Effector CD4-positive, alpha-beta T cell (primary cell): Measurements from ENCODE around the gene ZNF662.
"Not testable (repeated sequence)": the region's sequence is repeated elsewhere in the genome, so short reads cannot be mapped to it uniquely, and the experiment has no call there.

Source experiments
- DNase-seq: peaks from one replicate; pipeline ENCODE4 v3.0.0-alpha.2; 2020
- total RNA-seq: gene quantifications from one replicate; lab custom pipeline; 2026; lab: John Stamatoyannopoulos, UW

ZNF662 gene
- 4.5 reads per million, percentile 18 among the genes with 10 or more reads in this experiment for total RNA-seq

DNA sequence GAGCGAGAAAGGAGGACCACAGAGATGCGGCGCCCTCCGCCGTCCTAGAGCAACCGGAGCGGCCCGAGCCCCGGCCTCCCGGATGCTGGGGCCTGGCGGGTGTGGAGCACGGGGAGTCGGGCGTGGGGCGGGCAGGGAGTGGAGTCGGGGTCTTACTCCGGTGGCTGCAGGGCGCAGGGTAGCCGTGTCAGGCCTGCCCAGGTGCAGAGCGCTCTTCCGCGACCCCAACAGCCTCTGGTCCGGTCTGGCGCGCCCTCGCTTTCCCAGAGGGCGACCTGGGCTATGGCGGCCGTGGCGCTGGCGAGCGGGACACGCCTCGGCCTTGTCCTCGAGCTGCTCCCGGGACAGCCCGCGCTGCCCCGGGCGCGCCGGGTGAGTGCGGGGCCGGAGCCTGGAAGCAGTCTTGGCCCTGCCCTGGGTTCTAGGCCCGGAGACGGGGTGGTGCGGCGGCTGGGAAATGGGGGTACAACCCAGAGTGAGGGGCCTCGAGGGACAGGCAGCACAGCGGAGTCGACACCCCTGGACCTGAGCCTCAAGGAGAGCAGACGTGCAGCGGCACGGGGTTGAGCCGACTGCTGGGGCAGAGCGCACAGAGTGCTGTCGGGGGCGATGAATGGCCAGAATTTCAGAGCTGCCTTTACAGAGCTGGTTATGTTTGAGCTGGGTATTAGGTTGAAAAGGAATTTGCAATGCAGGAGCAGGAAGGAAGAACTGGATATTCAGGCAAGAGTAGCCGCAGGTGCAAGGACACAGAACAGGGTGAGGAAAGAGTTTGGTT lies at the start of gene ZNF662:
ZNF662 (plus strand) TSS at position 73 of the 778 bp plus-strand sequence. CDS start 1,973 bp downstream, outside the sequence.
- no peak for DNase-seq

GRCh38 chr3:42856544-42856943 lies 49.4 kb upstream of the ZNF662 start:
- DNase-seq: no peak

- no peak for DNase-seq
These were observed 41.5 kb upstream of the ZNF662 start for GRCh38 chr3:42864321-42864950.

- no peak for DNase-seq
These were observed 40.7 kb upstream of the ZNF662 start for GRCh38 chr3:42865256-42865655.

DNA sequence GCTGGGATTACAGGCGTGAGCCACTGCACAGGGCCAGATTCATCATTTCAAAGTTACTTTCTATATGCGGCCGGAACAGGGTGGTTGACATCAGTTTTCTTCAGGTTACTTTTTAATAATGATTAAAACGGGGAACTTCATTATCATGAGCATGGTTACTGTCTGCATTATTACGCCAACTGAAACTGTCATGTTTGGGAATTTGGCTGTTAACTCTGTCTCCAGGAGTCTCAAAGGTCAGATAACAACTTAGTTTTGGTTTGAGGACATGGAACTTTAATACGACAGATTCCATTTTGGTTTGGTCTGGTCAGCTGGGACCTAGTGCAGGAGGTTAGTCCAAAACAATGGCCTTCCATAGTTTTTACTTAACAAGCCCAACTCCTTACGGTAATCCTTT lies 38.8 kb upstream of the ZNF662 start:
- no peak for DNase-seq

DNA sequence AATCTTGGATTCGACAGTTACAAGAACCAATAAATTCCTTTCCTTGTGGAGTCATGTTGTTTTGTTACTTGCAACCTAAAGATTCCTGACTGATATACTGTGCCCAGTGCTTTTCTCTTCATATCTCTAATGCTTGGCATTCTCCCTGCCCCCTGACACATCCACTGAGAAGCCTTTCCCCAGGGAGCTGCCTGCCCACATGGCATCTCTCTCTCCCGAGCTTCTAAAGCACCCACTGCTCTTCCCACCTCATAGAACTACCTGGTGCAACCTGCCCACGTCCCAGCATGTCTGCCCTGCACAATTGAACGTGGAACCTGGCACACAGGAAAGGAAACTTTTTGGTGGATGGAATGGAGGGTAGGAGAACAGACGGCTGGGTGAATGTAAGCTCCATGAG lies 37.1 kb upstream of the ZNF662 start:
- no peak for DNase-seq

DNA sequence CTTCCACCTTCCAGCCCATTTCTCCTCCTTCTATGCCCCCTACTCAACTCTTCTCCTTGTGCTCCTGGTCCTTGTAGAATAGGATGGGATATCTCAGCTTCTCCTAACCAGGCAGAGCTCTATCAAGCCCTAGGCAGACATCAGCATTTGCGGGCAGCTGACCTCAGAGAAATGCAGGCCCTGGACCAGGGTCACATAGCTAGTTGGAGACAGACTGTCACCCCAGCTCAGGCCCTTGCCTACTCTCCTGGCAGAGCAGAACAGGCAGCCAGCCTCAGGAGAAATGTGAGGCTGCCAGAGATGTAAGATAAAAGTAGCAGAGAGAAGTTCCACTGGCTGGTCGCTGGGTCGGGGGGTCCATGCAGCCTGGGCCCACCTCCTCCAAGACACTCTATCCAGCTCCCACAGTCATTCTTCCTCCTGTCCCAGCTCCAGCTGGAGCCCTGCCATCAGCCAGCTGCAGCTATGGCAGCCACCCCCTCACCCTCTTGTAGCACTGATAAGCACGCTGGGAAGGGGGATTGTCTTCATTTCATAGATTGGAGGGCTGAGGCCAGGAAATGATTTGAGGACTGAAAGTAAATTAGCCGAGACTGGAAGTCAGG lies 34.2 kb upstream of the ZNF662 start:
- DNase-seq: no peak

GRCh38 chr3:42872718-42873117 lies 33.2 kb upstream of the ZNF662 start:
- no peak for DNase-seq

- DNase-seq: no peak
These were observed 32.5 kb upstream of the ZNF662 start for GRCh38 chr3:42873221-42873982.

- DNase-seq: no peak
These were observed 31.2 kb upstream of the ZNF662 start for GRCh38 chr3:42874749-42875148.

- DNase-seq: no peak
These were observed 30.4 kb upstream of the ZNF662 start, which contains the start of gene CYP8B1 for GRCh38 chr3:42875325-42876151. Gene CYP8B1 (minus strand): TSS chr3:42875879. CDS start chr3:42875816, 63 bp downstream.

GRCh38 chr3:42876401-42876800 lies 29.5 kb upstream of the ZNF662 start:
- DNase-seq: no peak

GRCh38 chr3:42876940-42877720 lies 28.8 kb upstream of the ZNF662 start:
- no peak for DNase-seq

GRCh38 chr3:42877881-42878280 lies 28.1 kb upstream of the ZNF662 start:
- DNase-seq: no peak

DNA sequence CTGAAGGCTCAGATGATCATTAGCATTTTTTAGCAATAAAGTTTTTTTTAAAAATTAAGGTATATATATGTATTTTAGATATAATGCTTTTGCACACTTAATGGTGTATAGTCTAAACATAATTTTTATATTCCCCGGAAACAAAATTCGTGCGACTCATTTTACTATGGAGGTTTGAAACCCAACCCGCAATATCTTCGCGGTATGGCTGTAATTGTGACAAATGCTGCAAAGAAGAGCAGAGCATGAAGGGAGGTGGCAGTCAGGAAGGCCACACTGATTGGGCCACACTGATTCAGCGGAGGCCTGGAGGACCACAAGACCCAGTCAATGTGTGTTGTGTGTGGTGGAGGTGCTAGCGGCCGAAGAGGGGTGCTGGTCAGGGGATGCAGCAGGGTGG lies 25.8 kb upstream of the ZNF662 start:
- no peak for DNase-seq

DNA sequence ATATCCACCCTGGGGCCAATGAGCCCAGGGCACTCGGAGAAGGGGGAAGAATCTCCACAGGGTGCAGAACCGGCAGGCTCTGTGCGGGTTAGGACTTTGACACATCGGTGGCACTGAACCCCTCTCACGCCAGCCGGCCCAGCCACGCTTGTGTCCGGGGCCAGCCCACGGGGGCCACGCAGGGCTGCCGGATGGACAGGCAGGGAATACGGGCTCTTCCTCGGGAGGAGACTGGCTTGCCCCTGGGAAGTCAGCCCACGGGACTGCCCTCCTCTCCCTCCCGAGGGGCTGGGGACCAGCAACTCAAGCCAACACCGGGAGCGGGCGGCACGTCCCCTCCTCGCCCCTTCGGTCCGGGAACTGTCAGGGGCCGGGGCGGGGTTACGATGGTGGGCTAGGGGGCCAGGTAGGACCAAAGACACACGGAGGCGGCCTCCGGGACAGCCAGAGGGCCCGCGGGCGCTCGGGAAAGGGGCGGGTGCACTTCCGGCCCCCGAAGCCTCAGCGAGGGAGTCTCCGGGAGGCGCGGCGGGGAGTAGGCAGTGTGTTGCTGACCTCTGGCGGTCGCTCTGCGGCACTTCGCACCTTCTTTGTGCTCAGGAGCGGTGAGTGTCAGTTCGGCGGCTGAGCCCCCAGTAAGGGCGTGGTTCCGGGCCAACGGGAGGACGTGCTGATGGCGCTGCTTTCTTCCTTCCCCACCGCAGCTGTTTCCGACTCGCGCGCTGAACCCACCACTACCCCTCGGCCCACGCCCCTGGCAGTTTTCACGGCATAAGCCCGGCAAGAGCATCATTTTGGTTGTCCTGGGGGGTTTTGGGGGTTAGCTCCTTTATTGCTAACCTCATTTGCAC lies 25.1 kb upstream of the ZNF662 start:
- DNase-seq: peak; percentile 80

DNA sequence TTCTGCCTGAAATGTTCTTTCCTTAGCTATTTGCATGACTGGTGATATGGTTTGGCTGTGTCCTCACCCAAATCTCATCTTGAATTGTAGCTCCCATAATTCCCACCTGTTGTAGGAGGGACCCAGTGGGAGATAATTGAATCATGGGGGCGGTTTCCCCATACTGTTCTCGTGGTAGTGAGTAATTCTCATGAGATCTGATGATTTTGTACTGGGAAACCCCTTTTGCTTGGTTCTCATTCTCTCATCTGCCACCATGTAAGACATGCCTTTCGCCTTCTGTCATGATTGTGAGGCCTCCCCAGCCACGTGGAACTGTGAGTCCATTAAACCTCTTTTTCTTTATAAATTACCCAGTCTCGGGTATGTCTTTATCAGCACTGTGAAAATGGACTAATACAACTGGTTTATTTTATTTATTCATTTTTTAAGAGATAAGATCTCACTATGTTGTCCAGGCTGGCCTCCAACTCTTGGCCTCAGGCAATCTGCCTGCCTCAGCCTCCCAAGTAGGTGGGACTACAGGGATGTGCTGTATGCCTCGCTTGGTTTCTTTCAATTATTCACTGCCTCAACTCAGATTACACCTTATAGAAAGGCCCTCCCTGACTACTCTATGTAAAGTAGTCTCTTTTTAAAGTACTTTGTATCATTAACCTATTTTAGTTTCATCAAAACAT lies 22.6 kb upstream of the ZNF662 start:
- DNase-seq: not testable (repeated sequence)

DNA sequence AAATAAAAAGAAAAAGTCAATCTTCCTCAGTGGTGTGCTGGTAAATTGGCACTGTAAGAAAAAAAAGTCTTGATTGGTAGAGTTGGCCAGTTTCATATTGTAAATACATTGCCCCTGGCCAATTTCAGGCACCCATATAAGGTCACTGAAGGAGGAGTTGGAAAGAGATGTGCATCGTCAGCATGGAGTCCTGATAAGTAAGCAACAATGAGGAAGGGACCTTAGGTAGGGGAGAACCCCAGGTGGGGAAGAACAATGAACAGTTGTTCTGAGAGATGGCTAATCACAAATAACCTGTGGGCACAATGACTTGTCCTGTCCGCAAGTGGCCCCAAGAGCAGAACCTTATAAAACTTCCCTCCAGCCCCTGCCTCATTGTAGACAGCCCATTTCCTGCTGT lies 21.6 kb upstream of the ZNF662 start:
- DNase-seq: no peak

DNA sequence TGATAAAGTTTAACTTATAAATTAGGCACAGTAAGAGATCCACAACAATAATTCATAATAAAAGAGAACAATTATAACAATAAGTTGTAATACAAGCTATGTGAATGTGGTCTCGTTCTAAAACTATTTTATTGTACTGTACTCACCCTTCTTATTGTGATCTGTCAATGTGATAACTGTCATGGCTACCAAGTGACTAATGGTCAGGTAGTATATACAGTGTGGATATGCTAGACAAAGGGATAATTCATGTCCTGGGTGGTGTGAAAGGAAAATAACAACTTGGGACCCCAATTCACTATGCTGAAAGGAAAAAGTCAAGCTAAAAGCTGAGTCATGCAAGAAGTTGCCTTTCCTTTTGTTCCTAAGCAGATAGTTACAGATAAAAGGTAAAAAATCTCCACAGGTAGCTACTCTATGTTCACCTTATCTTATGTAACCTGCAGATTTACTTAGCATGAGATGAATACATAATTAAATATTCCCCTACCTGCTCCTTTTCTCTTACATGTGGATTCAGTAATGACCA lies 19.6 kb upstream of the ZNF662 start:
- DNase-seq: no peak
